SU-DHL-6 (cell line): Measurements from ENCODE around the gene DVL1.

Experiments
- H2AFZ ChIP-seq: fragments of 200-600 bp; sonication (generic); 2 replicates; pipeline ENCODE4 v1.6.1; 2014; ENCODE audit warnings: low read depth, mild to moderate bottlenecking, moderate library complexity, mixed read lengths, antibody characterized with exemption, low read length; ENCODE audit not compliant: severe bottlenecking
- H3F3A ChIP-seq: fragments of 200-600 bp; shearing (Covaris generic); 2 replicates; pipeline ENCODE4 v1.6.0; 2016; ENCODE audit warnings: antibody characterized with exemption, mild to moderate bottlenecking; ENCODE audit not compliant: insufficient read depth
- H3K27ac ChIP-seq: fragments of 200-600 bp; sonication (generic); 2 replicates; pipeline ENCODE4 v1.5.1; 2016; ENCODE audit warnings: low read depth, mild to moderate bottlenecking, low read length, moderate library complexity, mixed read lengths
- H3K27me3 ChIP-seq: fragments of 200-600 bp; sonication (generic), shearing (Covaris generic); 2 replicates; pipeline ENCODE4 v1.6.0; 2014; ENCODE audit warnings: mild to moderate bottlenecking, low read length
- H3K36me3 ChIP-seq: fragments of 200-600 bp; sonication (generic); 2 replicates; pipeline ENCODE4 v1.6.1; 2014; ENCODE audit warnings: mild to moderate bottlenecking, low read length, mixed read lengths
- H3K4me2 ChIP-seq: fragments of 300-600, 200-600 bp; shearing (Covaris generic), sonication (generic); 2 replicates; pipeline ENCODE4 v1.6.0; 2014; ENCODE audit warnings: low read length, low read depth, mild to moderate bottlenecking; ENCODE audit not compliant: poor library complexity, severe bottlenecking
- H3K4me3 ChIP-seq: fragments of 200-600 bp; sonication (generic); 2 replicates; pipeline ENCODE4 v1.5.1; 2014; ENCODE audit warnings: antibody characterized with exemption, low read length, mild to moderate bottlenecking, mixed read lengths; ENCODE audit not compliant: insufficient read depth, poor library complexity, severe bottlenecking
- H3K79me2 ChIP-seq: fragments of 200-600 bp; sonication (generic); 2 replicates; pipeline ENCODE4 v1.6.1; 2014; ENCODE audit warnings: mild to moderate bottlenecking, low read length, moderate library complexity; ENCODE audit not compliant: insufficient read depth
- H3K9ac ChIP-seq: fragments of 200-600 bp; sonication (generic); 2 replicates; pipeline ENCODE4 v1.7.0; 2014; ENCODE audit warnings: mild to moderate bottlenecking, low read length
- H3K9me2 ChIP-seq: fragments of 200-600 bp; sonication (generic); replicated peaks from 2 replicates; pipeline ENCODE4 v1.6.1; 2014; ENCODE audit warnings: low read length; ENCODE audit not compliant: insufficient read depth
- H3K9me3 ChIP-seq: fragments of 200-600 bp; sonication (generic); 2 replicates; pipeline ENCODE4 v1.6.1; 2014; ENCODE audit warnings: low read length, mixed read lengths; ENCODE audit not compliant: insufficient read depth
- H4K20me1 ChIP-seq: fragments of 200-600 bp; sonication (generic); 2 replicates; pipeline ENCODE4 v1.6.1; 2014; ENCODE audit warnings: low read depth, mild to moderate bottlenecking, antibody characterized with exemption, low read length, moderate library complexity, mixed read lengths
- EZH2phosphoT487 ChIP-seq: fragments of 200-600 bp; sonication (generic), shearing (Covaris generic); conservative IDR thresholded peaks from 2 replicates; pipeline ENCODE4 v1.6.1; 2018; ENCODE audit warnings: mild to moderate bottlenecking, antibody characterized with exemption, low read length, moderate library complexity, mixed read lengths
- TF ChIP-seq, protein P1 (sequence below): fragments of 200-600 bp; sonication (generic); IDR thresholded peaks from one replicate; pipeline ENCODE4 v1.5.1; 2017; ENCODE audit warnings: antibody characterized with exemption, mild to moderate bottlenecking, low read length, moderate library complexity; ENCODE audit not compliant: insufficient read depth, poor library complexity, severe bottlenecking

DVL1 gene

GRCh38 chr1:1395166-1395565, 45.9 kb upstream of the DVL1 start:
- no peaks in the 10 kb centered on the region for H3K9me2 ChIP-seq
- TF ChIP-seq, protein P1, sequence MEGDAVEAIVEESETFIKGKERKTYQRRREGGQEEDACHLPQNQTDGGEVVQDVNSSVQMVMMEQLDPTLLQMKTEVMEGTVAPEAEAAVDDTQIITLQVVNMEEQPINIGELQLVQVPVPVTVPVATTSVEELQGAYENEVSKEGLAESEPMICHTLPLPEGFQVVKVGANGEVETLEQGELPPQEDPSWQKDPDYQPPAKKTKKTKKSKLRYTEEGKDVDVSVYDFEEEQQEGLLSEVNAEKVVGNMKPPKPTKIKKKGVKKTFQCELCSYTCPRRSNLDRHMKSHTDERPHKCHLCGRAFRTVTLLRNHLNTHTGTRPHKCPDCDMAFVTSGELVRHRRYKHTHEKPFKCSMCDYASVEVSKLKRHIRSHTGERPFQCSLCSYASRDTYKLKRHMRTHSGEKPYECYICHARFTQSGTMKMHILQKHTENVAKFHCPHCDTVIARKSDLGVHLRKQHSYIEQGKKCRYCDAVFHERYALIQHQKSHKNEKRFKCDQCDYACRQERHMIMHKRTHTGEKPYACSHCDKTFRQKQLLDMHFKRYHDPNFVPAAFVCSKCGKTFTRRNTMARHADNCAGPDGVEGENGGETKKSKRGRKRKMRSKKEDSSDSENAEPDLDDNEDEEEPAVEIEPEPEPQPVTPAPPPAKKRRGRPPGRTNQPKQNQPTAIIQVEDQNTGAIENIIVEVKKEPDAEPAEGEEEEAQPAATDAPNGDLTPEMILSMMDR: no peak
- no peak for TF ChIP-seq EZH2phosphoT487
- no peaks in the 10 kb centered on the region; the same call in 1 of the 2 replicates for H4K20me1 ChIP-seq
- no peaks in the 10 kb centered on the region for H3K27me3 ChIP-seq
- no peak overlapping the region for H3K9ac ChIP-seq
- H3K4me2 ChIP-seq: no peak overlapping the region
- H3K9me3 ChIP-seq: no peaks in the 10 kb centered on the region
- H3K36me3 ChIP-seq: peaks cover 37% of the 10 kb centered on the region
- H3F3A ChIP-seq: no peaks in the 10 kb centered on the region
- H3K27ac ChIP-seq: no peak overlapping the region
- no peak overlapping the region for H3K4me3 ChIP-seq
- peaks cover 49% of the 10 kb centered on the region for H3K79me2 ChIP-seq
- H2AFZ ChIP-seq: no peak overlapping the region

DNA sequence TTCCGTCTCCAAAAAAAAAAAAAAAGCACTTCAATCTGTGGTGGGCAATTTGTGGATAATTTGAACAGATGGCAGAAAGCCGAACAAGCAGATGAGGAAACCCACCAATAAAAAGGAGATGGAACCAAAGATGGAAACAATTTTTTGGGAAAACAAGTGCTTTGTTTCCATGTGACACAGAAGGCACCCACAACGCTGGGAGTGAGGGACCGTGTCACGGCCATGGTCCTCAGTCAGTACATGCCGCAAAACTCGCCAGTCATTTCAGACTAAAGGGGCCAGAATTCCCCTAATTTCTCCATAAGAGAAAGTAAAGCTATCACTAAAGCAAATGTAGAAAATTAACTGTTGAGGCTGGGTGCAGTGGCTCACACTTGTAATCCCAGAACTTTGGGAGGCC, 44.9 kb upstream of the DVL1 start:
- no peak for TF ChIP-seq EZH2phosphoT487
- TF ChIP-seq, protein P1: no peak
- Histone ChIP-seq H3K79me2 (peaks cover 42% of the 10 kb centered on the region), H3K36me3 (peaks cover 39% of the 10 kb centered on the region)

DNA sequence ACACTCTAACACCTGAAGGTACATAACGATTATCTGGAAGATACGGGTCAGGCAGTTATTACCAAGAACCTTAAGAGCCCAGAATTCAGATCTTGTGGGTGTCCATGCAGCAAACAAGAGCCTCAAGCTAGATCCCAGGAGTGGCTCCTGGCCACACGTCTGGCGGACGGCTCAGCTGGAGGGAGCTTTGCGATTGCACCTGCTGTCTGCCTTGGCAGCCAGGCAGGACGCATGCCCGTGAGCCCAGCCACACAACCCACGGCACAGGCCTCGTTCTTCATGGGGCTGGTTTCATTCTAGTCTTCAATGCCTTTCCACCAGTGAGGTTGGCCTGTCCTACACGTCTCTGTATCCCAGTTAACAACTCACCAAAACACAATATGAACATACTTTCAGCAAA, 44.2 kb upstream of the DVL1 start:
- Histone ChIP-seq H3K9ac (no peak overlapping the region), H2AFZ (no peak overlapping the region), H3K4me2 (no peak overlapping the region), H3K4me3 (no peak overlapping the region), H3K9me2 (no peaks in the 10 kb centered on the region), H3K9me3 (no peaks in the 10 kb centered on the region), H3K79me2 (peaks cover 35% of the 10 kb centered on the region), H3K27ac (no peak overlapping the region), H4K20me1 (no peaks in the 10 kb centered on the region; the same call in 1 of the 2 replicates), H3K36me3 (peaks cover 39% of the 10 kb centered on the region), H3K27me3 (no peaks in the 10 kb centered on the region), H3F3A (no peaks in the 10 kb centered on the region)
- TF ChIP-seq, protein P1: no peak
- no peak for TF ChIP-seq EZH2phosphoT487

More for the DNA sequence above, 44.9 kb upstream of the DVL1 start:
- Histone ChIP-seq H3K9ac (no peak overlapping the region), H2AFZ (no peak overlapping the region), H3K27ac (no peak overlapping the region), H3K4me3 (no peak overlapping the region), H3K4me2 (no peak overlapping the region), H3K9me3 (no peaks in the 10 kb centered on the region), H3K27me3 (no peaks in the 10 kb centered on the region), H3F3A (no peaks in the 10 kb centered on the region), H3K9me2 (no peaks in the 10 kb centered on the region), H4K20me1 (no peaks in the 10 kb centered on the region; the same call in 1 of the 2 replicates)
